HFF-Myc (cell line): ENCODE results near the gene PTPN14.

Experiments used
- DNase-seq: peaks from one replicate; pipeline ENCODE4 v3.0.0-alpha.2; 2011; ENCODE audit warnings: low read depth; ENCODE audit errors: extremely low read depth
- H3K4me3 ChIP-seq: replicated peaks from 2 replicates; pipeline ENCODE4 v1.5.1; 2011; ENCODE audit warnings: low read depth, mild to moderate bottlenecking, control low read depth, low read length
- CTCF ChIP-seq: IDR thresholded peaks from 2 replicates; pipeline ENCODE4 v1.5.1; 2012; ENCODE audit warnings: mild to moderate bottlenecking, low read depth, low read length, control low read depth; ENCODE audit errors: missing control alignments

Gene PTPN14

GRCh38 chr1:214574598-214575411 is 23.4 kb upstream of the PTPN14 start:
- TF ChIP-seq CTCF: no peak
- no peak for DNase-seq

DNA sequence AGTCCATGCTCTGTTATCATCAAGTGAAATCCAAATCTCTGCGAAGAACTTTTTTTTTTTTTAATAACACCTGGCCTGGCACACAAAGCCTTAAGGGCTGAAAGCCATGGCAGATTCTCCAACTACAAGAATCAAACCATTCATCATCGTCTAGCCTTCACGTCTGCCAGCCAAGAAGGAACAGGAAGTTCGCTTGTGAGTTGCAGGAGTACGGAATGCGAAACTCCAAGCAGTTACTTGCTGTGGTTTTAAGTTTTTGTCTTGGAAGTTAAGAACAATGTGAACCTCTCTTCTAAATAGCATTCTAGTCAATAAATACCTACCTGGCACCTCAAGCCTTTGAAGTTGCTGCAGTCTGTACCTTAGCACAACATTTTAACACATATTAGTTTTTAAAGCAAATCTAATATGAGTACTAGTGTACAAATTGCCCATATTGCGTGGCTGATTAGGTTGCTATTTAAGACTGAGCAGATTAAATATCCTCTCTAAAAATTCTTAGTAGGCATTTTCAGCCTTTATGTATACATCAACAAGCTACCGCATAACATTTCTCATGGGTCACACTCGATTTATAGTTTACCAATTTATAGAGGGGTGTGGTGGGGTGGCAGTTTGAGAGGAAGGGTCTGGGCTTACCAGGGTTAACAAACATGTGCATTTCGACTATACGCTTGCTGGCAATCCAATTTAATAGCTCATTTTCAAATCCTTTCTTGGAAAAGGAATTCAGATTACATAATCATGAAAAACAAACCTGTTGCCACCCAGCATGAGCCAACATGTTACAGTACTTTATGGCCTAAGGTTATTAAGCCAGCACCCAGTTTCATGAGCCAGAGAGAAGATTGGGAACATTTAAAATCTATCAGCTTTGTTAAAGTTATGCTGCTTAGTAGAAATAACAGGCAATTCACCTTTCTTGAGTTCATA is 22.2 kb upstream of the PTPN14 start:
- no peak for TF ChIP-seq CTCF
- DNase-seq: no peak
- no peak overlapping the region for H3K4me3 ChIP-seq

More at GRCh38 chr1:214574598-214575411, 23.4 kb upstream of the PTPN14 start:
- no peak overlapping the region for H3K4me3 ChIP-seq

DNA sequence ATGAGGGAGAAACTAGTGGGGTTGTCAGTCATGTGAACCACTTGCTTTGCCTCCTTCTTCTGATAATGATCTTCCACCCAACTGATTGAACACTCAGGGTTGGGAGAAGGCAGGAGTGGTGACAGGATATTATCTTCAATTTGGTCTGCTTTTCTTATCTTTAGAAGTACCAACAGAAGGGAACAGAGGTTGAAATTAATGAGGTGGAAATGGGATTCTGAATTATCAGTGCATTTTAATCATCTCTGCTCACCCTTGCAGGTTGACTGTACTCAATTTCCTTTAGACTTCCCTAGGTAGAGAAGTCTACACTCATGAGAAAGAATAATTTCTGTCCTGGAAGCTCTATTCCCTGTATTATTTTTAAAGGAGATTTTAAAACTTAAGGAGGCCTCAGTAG is 19.9 kb upstream of the PTPN14 start:
- no peak for TF ChIP-seq CTCF
- DNase-seq: no peak
- no peak overlapping the region for H3K4me3 ChIP-seq

DNA sequence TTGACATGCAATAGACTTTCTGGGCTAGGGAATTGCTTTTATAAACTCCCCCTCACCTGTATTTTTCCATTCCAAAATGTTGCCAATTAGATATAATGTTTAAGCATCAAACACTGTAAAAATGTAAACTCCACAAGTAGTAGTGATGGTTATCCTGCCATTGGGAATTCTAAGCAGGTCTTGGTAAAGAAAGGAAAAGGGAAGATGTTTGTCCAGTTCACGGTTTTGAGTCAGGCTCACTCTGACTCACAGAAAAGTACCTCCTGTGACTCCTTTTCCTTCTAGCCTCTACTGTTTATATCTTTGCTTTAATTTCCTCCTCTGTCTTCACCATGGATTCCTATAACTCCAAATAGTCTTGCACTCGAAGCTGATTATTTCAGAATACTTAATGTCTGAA is 19.0 kb upstream of the PTPN14 start:
- no peak for DNase-seq
- no peak for TF ChIP-seq CTCF
- H3K4me3 ChIP-seq: no peak overlapping the region

DNA sequence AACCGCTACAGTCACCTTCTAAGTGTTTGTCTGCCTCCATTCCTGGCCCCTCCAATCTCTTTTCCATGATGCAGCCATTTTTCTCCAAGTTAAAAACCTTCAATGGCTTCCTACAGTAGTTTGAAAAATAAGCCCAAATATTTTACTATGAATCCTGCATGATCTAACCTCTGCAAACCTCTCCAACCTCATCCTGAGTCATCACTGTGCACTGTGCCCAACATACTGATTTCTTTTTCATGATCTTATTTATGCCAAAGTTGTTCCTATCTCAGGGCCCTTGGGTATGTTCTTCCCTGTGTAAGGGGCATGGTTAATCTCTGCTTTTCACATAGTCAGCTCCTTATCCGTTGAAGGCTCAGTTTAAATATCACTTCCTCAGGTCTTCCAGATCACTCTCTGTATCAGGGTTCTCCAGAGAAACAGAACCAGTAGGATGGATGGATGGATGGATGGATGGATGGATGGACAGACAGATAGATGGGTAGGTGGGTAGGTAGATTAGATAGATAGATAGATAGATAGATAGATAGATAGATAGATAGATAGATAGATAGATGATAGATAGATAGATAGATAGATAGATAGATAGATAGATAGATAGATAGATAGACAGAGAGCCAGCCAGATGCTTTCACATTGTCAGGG is 18.1 kb upstream of the PTPN14 start:
- no peak overlapping the region for H3K4me3 ChIP-seq
- no peak for DNase-seq
- TF ChIP-seq CTCF: no peak

DNA sequence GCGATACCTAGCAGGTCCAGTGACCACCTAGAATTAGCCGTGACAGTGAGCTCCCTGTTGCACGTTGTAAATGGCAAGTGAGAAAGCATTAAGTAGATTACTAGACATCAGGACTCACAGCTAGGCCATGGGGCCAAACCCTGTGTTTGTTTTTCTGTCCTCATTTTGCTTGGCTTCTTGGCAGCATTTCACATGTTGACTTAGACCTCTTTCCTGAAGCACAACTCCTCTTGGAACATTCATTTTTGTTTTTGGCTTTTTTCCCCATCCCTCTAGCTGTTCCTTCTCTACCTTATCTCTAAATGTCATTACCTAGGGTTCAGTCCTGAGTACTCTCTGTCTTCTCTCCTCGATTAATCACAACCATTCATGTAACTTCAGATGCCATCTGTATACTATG is 16.9 kb upstream of the PTPN14 start:
- H3K4me3 ChIP-seq: no peak overlapping the region
- DNase-seq: no peak
- TF ChIP-seq CTCF: no peak
